Tibial nerve (tissue), 4 donors: ENCODE data around the gene RAB24. TPM values are rescaled to one million over a fixed set of nuclear protein-coding genes. Genes with fewer than 3 reads are reported as not detected.
"Not testable (repeated sequence)": the region's sequence is repeated elsewhere in the genome, so short reads cannot be mapped to it uniquely, and the experiment has no call there.

Experiments used
- DNase-seq, 2 donors: peaks; one replicate each; pipeline ENCODE4 v3.0.0-alpha.2; 2019; ENCODE audit warnings: low spot score in 2 of 2
- H3K27ac ChIP-seq, 4 donors: fragments of 200-600 bp; sonication (generic) in 3 of 4; one replicate each; pipeline ENCODE4 v1.5.1; 2017 to 2019; ENCODE audit warnings: mild to moderate bottlenecking in 1 of 4
- H3K27me3 ChIP-seq, 2 donors: fragments of 200-600 bp; sonication (generic) in 1 of 2; one replicate each; pipeline versions ENCODE4 v1.5.1 to v1.6.0; 2017 to 2019
- H3K36me3 ChIP-seq, 3 donors: fragments of 200-600 bp; sonication (generic); one replicate each; pipeline ENCODE4 v1.5.1; 2018 to 2019
- H3K4me1 ChIP-seq, 4 donors: fragments of 200-600 bp; sonication (generic) in 3 of 4; one replicate each; pipeline ENCODE4 v1.5.1; 2017 to 2019
- H3K4me3 ChIP-seq, 4 donors: fragments of 200-600 bp; sonication (generic) in 3 of 4; one replicate each; pipeline ENCODE4 v1.5.1; 2017 to 2019; ENCODE audit warnings: mild to moderate bottlenecking in 1 of 4, moderate library complexity in 1 of 4
- H3K9me3 ChIP-seq, 4 donors: fragments of 200-600 bp; sonication (generic) in 3 of 4; one replicate each; pipeline ENCODE4 v1.5.1; 2017 to 2019
- CTCF ChIP-seq, 5 experiments: fragments of 200-600 bp in 3 of 5; fragments of 450-650 bp in 2 of 5; sonication (generic) in 3 of 5; IDR thresholded peaks; one replicate each; pipeline ENCODE4 v1.5.1; 2016 to 2019; ENCODE audit warnings: antibody characterized with exemption in 5 of 5, mild to moderate bottlenecking in 3 of 5, moderate library complexity in 2 of 5
- EP300 ChIP-seq, 2 donors: sonication (generic); formaldehyde crosslinking; IDR thresholded peaks; one replicate each; pipeline ENCODE4 v1.6.1; 2017; ENCODE audit warnings: antibody characterized with exemption in 2 of 2, mild to moderate bottlenecking in 1 of 2
- POLR2A ChIP-seq, 2 donors: fragments of 450-650 bp; IDR thresholded peaks; one replicate each; pipeline ENCODE4 v1.6.1; 2017; ENCODE audit warnings: antibody characterized with exemption in 2 of 2, mild to moderate bottlenecking in 2 of 2, moderate library complexity in 2 of 2
- whole genome bisulfite sequencing, 2 donors: methylation state at CpG; one replicate each; pipeline ENCODE4 v1.1.5; 2018; 5-methylcytosine and 5-hydroxymethylcytosine counted together
- total RNA-seq, 4 donors: library from RNA; depleted of rRNA; stranded (reverse); fragments of >200 nt; gene quantifications; one replicate each; pipeline ENCODE4 v1.1.0, GENCODE V29; 2016

The RAB24 gene
- total RNA-seq, 4 donors from 2014 or later: 24.1 to 56.7 (median 35.4) TPM

- DNase-seq: no peak
- H3K9me3 ChIP-seq: no peaks in the 10 kb centered on the region
- no peaks in the 10 kb centered on the region for H3K27me3 ChIP-seq
- WGBS, 2 donors: 97 to 98% methylated on average over 6 of the region's 6 CpGs
- peaks cover 0 to 64% (median 0%) of the 10 kb centered on the region in 3 donors for H3K36me3 ChIP-seq
- no peak overlapping the region for H3K4me3 ChIP-seq
- no peak overlapping the region for H3K27ac ChIP-seq
- no peak for TF ChIP-seq CTCF (IDR thresholded peaks at IDR 0.05)
- TF ChIP-seq EP300 (IDR thresholded peaks at IDR 0.05): no peak
- TF ChIP-seq POLR2A (IDR thresholded peaks at IDR 0.05): no peak
- H3K4me1 ChIP-seq: peaks cover 0 to 29% (median 0%) of the 10 kb centered on the region in 4 donors
These were observed 40.3 kb upstream of the RAB24 start for GRCh38 chr5:177343777-177344176.

GRCh38 chr5:177343000-177343399 lies 39.5 kb upstream of the RAB24 start:
- Histone ChIP-seq H3K4me1 (peaks cover 0 to 25% (median 0%) of the 10 kb centered on the region in 4 donors), H3K36me3 (peaks cover 0 to 72% (median 0%) of the 10 kb centered on the region in 3 donors)
- not testable (repeated sequence) for H3K9me3 ChIP-seq, DNase-seq, H3K27ac ChIP-seq, H3K4me3 ChIP-seq, H3K27me3 ChIP-seq
- WGBS, 2 donors: 92 to 94% methylated on average over 14 of the region's 14 CpGs

DNA sequence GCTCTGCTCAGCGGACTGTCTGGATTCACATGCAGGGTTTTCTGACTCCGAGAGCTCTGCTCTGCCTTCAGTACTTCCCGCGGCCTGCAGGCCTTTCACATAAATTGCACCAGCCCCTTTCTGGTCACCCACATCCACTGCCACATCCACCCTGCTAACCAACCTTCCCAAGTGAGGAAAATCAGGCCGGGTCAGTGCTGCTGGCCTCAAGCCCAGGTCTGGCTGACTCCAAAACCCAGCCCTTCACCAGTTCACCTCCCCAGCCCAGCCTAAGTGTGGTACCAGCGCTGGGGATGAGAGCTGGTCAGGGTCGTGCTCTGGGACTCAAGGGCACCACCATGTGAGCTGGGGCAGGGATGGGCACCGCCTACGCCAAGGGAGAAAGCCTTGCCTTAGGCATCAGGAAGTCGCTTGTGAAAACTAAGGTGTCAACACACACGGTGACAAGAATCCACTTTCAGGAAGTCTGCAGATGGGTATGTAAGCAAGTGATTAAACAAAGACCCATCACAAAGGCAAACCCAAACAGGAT lies 35.7 kb upstream of the RAB24 start:
- no peak overlapping the region for H3K4me3 ChIP-seq
- no peaks in the 10 kb centered on the region for H3K9me3 ChIP-seq
- peaks cover 0 to 85% (median 14%) of the 10 kb centered on the region in 3 donors for H3K36me3 ChIP-seq
- H3K27ac ChIP-seq: no peak overlapping the region
- whole genome bisulfite sequencing, 2 donors: 74 to 79% methylated on average over 11 of the region's 11 CpGs
- DNase-seq: no peak
- no peaks in the 10 kb centered on the region for H3K4me1 ChIP-seq
- H3K27me3 ChIP-seq: no peaks in the 10 kb centered on the region
- TF ChIP-seq POLR2A (IDR thresholded peaks at IDR 0.05): no peak
- TF ChIP-seq EP300 (IDR thresholded peaks at IDR 0.05): no peak
- no peak for TF ChIP-seq CTCF (IDR thresholded peaks at IDR 0.05)

DNA sequence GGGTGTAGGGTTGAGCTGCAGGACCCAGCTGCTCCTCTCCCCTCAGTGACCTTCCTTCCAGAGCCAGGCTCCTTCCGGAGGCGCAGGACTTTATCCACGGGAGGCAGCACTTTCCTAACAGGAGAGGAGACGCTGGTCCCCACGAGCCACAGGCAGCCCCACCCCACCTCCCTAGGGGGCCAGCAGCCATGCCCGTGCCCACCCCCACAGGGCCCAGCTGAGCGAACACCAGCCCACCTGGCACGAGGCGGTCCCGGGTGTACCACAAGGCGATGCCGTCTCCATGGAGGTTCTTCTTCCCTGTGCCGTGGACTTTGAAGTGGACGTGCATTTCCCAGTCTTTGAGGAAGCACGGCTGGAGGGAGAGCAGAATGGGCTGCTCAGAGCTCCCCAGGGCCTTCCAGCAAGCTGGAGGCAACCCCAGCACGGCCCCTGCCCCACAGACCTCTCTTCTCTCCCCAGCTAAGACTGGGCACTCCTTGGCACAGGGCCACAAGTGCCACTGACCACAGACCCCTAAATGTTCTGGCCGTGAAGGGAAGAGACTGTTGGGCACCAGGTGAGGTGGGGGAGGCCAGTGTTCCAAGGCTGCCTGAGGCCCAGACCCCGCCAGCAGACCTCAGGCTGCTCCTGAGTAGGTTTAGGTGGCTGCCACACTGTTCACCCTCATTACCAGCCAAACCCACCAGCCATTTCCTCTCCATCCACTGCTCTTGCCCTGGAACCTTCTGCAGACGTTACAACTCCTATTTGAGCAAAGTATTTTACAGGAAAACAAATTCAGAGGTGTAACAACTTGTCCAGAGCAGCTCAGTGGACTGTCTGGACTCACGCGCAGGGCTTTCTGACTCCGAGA lies 35.0 kb upstream of the RAB24 start:
- H3K9me3 ChIP-seq: no peaks in the 10 kb centered on the region
- no peaks in the 10 kb centered on the region for H3K4me1 ChIP-seq
- peaks cover 3 to 92% (median 20%) of the 10 kb centered on the region in 3 donors for H3K36me3 ChIP-seq
- H3K27me3 ChIP-seq: no peaks in the 10 kb centered on the region
- no peak for TF ChIP-seq EP300 (IDR thresholded peaks at IDR 0.05)
- no peak for TF ChIP-seq POLR2A (IDR thresholded peaks at IDR 0.05)
- no peak for TF ChIP-seq CTCF (IDR thresholded peaks at IDR 0.05)
- no peak for DNase-seq
- WGBS, 2 donors: 81 to 87% methylated on average over 22 of the region's 22 CpGs
- H3K4me3 ChIP-seq: no peak overlapping the region
- no peak overlapping the region for H3K27ac ChIP-seq

DNA sequence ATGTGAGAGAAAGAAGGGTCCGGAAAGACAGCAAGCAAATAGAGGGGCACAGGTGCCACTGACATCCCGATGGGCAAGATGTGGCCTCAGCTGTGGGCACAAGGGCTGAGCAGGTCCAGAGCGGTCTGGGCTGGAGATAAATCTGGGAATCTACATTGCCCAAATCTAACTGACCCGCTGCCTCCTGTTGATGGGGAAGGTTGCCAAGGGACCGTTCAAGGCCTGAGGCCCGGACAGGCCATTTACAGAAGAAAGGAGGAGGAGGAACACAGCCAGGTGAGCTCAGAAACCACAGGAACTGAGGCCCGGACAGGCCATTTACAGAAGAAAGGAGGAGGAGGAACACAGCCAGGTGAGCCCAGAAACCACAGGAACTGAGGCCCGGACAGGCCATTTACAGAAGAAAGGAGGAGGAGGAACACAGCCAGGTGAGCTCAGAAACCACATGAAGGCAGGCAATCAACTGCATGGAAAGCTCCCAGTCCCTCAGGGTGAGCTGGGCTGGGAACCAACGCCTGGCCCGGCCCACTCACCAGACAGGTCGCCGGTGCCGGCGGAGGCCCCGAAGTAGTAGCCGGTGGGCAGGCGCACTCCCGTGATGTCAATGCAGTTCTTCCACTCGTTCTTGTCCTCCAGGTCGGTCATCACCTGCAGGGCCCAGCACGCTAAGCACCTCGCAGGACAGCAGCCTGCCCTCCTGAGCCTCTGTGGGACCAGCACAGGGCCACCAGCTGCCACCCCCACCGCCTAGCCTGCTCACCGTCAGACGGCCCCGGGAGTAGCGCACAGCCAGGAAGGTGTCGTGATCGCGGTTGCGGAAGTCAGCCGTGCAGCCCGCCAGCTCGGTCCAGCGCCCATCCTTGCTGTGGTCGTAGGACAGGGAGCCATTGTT lies 33.3 kb upstream of the RAB24 start:
- Histone ChIP-seq H3K27me3 (no peaks in the 10 kb centered on the region), H3K9me3 (no peaks in the 10 kb centered on the region), H3K27ac (no peak overlapping the region), H3K36me3 (peaks cover 6 to 95% (median 32%) of the 10 kb centered on the region in 3 donors), H3K4me3 (no peak overlapping the region), H3K4me1 (no peaks in the 10 kb centered on the region)
- WGBS, 2 donors: 89 to 91% methylated on average over 23 to 36 of the region's 36 CpGs
- TF ChIP-seq EP300 (IDR thresholded peaks at IDR 0.05) (no peak), POLR2A (IDR thresholded peaks at IDR 0.05) (no peak), CTCF (IDR thresholded peaks at IDR 0.05) (no peak)
- DNase-seq: no peak
